Stimulated activated CD4-positive, alpha-beta T cell treated with anti-CD3 and anti-CD28 coated beads, TNF-alpha, amount 100 ng/mL, for 48 hours (primary cell): ENCODE results near the gene CTNNBL1.
"Not testable (repeated sequence)": the region's sequence is repeated elsewhere in the genome, so short reads cannot be mapped to it uniquely, and the experiment has no call there.

Experiments used
- DNase-seq, 3 donors: peaks; one replicate each; pipeline ENCODE4 v3.0.0-alpha.2; 2020; ENCODE audit warnings: low read depth in 3 of 3

The CTNNBL1 gene

GRCh38 chr20:37711994-37712964 is 18.4 kb downstream of the CTNNBL1 start:
- no peak for DNase-seq

GRCh38 chr20:37713396-37713795 is 19.6 kb downstream of the CTNNBL1 start:
- DNase-seq: no peak

- no peak for DNase-seq
Measured at GRCh38 chr20:37714978-37715672, 21.3 kb downstream of the CTNNBL1 start.

GRCh38 chr20:37721751-37722150 is 27.9 kb downstream of the CTNNBL1 start:
- DNase-seq: no peak

GRCh38 chr20:37722312-37722711 is 28.5 kb downstream of the CTNNBL1 start:
- not testable (repeated sequence) for DNase-seq

GRCh38 chr20:37723668-37724067 is 29.8 kb downstream of the CTNNBL1 start:
- no peak for DNase-seq

GRCh38 chr20:37725165-37725564 is 31.3 kb downstream of the CTNNBL1 start:
- no peak for DNase-seq

GRCh38 chr20:37725855-37726254 is 32.0 kb downstream of the CTNNBL1 start:
- no peak for DNase-seq

- no peak for DNase-seq
Measured at GRCh38 chr20:37726321-37726720, 32.5 kb downstream of the CTNNBL1 start.

GRCh38 chr20:37726971-37727956 is 33.4 kb downstream of the CTNNBL1 start:
- DNase-seq: no peak

GRCh38 chr20:37727957-37728634 is 34.3 kb downstream of the CTNNBL1 start:
- no peak for DNase-seq

- no peak for DNase-seq
Measured at GRCh38 chr20:37728635-37728983, 34.8 kb downstream of the CTNNBL1 start.

GRCh38 chr20:37729452-37729851 is 35.6 kb downstream of the CTNNBL1 start:
- no peak for DNase-seq

GRCh38 chr20:37729909-37730308 is 36.1 kb downstream of the CTNNBL1 start:
- no peak for DNase-seq

- no peak for DNase-seq
Measured at GRCh38 chr20:37733416-37733815, 39.6 kb downstream of the CTNNBL1 start.

- DNase-seq: no peak
Measured at GRCh38 chr20:37734228-37734985, 40.6 kb downstream of the CTNNBL1 start.

GRCh38 chr20:37735541-37735940 is 41.7 kb downstream of the CTNNBL1 start:
- DNase-seq: no peak

GRCh38 chr20:37736132-37736531 is 42.3 kb downstream of the CTNNBL1 start:
- DNase-seq: no peak

- no peak for DNase-seq
Measured at GRCh38 chr20:37737826-37738420, 44.1 kb downstream of the CTNNBL1 start.

GRCh38 chr20:37741055-37741454 is 47.2 kb downstream of the CTNNBL1 start:
- no peak for DNase-seq
